Nephron progenitor cell (in vitro differentiated cells): Measurements from ENCODE around the gene C2CD4C.
"Not testable (repeated sequence)": the region's sequence is repeated elsewhere in the genome, so short reads cannot be mapped to it uniquely, and the experiment has no call there.

Experiments
- DNase-seq: peaks from one replicate; pipeline ENCODE4 v3.0.0; 2021
- H3K27ac Mint-ChIP-seq: 2 replicates; pipeline ENCODE4 v1.8.0; 2021; ENCODE audit warnings: mild to moderate bottlenecking, moderate library complexity, mixed read lengths
- H3K27me3 Mint-ChIP-seq: 2 replicates; pipeline ENCODE4 v1.8.0; 2021; ENCODE audit warnings: mild to moderate bottlenecking, low read depth, mixed read lengths; ENCODE audit not compliant: poor library complexity
- H3K36me3 Mint-ChIP-seq: 2 replicates; pipeline ENCODE4 v1.8.0; 2021; ENCODE audit warnings: low read depth, mixed read lengths
- H3K4me1 Mint-ChIP-seq: 2 replicates; pipeline ENCODE4 v1.8.0; 2021; ENCODE audit warnings: mixed read lengths
- H3K4me3 Mint-ChIP-seq: 2 replicates; pipeline ENCODE4 v1.8.0; 2021; ENCODE audit warnings: mild to moderate bottlenecking, moderate library complexity, mixed read lengths
- H3K9me3 Mint-ChIP-seq: 2 replicates; pipeline ENCODE4 v1.8.0; 2021; ENCODE audit warnings: mild to moderate bottlenecking, moderate library complexity, mixed read lengths
- CTCF ChIP-seq: fragments of 200-600 bp; sonication (generic); IDR thresholded peaks from 2 replicates; pipeline ENCODE4 v1.5.0; 2021; ENCODE audit warnings: antibody characterized with exemption

C2CD4C gene

GRCh38 chr19:383040-383439, 25.9 kb downstream of the C2CD4C start:
- Mint-ChIP-seq H3K4me1 (peaks cover 47% of the 10 kb centered on the region), H3K36me3 (no peaks in the 10 kb centered on the region), H3K4me3 (no peak overlapping the region), H3K9me3 (peaks cover 48% of the 10 kb centered on the region), H3K27me3 (peaks cover 37% of the 10 kb centered on the region), H3K27ac (no peak overlapping the region)
- no peak for DNase-seq
- no peak for TF ChIP-seq CTCF

- peaks cover 50% of the 10 kb centered on the region for H3K9me3 Mint-ChIP-seq
- not testable (repeated sequence) for DNase-seq, H3K27ac Mint-ChIP-seq, H3K36me3 Mint-ChIP-seq
- H3K27me3 Mint-ChIP-seq: peaks cover 41% of the 10 kb centered on the region
- H3K4me3 Mint-ChIP-seq: peak overlapping the region; percentile 38
- peaks cover 51% of the 10 kb centered on the region for H3K4me1 Mint-ChIP-seq
These were observed 26.4 kb downstream of the C2CD4C start for GRCh38 chr19:382578-382977.

- not testable (repeated sequence) for H3K4me3 Mint-ChIP-seq, DNase-seq, H3K36me3 Mint-ChIP-seq, H3K27ac Mint-ChIP-seq
- H3K27me3 Mint-ChIP-seq: peaks cover 42% of the 10 kb centered on the region
- H3K9me3 Mint-ChIP-seq: peaks cover 50% of the 10 kb centered on the region
- H3K4me1 Mint-ChIP-seq: peaks cover 51% of the 10 kb centered on the region
These were observed 27.0 kb downstream of the C2CD4C start for GRCh38 chr19:381901-382300.

GRCh38 chr19:380618-381219, 28.2 kb downstream of the C2CD4C start:
- Mint-ChIP-seq H3K9me3 (peaks cover 50% of the 10 kb centered on the region), H3K27me3 (peaks cover 37% of the 10 kb centered on the region), H3K4me1 (peaks cover 44% of the 10 kb centered on the region)
- H3K36me3 Mint-ChIP-seq, H3K27ac Mint-ChIP-seq, DNase-seq, H3K4me3 Mint-ChIP-seq: not testable (repeated sequence)

- Mint-ChIP-seq H3K27ac (no peak overlapping the region), H3K9me3 (peaks cover 50% of the 10 kb centered on the region), H3K27me3 (peaks cover 37% of the 10 kb centered on the region), H3K4me1 (peaks cover 37% of the 10 kb centered on the region), H3K4me3 (no peak overlapping the region), H3K36me3 (no peaks in the 10 kb centered on the region)
- no peak for DNase-seq
- TF ChIP-seq CTCF: no peak
These were observed 29.2 kb downstream of the C2CD4C start for GRCh38 chr19:379796-380195.

GRCh38 chr19:378706-379105, 30.2 kb downstream of the C2CD4C start:
- Mint-ChIP-seq H3K27ac (no peak overlapping the region), H3K9me3 (peaks cover 45% of the 10 kb centered on the region)

GRCh38 chr19:377801-378581, 31.0 kb downstream of the C2CD4C start:
- H3K27me3 Mint-ChIP-seq: peaks cover 36% of the 10 kb centered on the region
- peaks cover 24% of the 10 kb centered on the region for H3K4me1 Mint-ChIP-seq
- H3K4me3 Mint-ChIP-seq: no peak overlapping the region
- H3K27ac Mint-ChIP-seq: peak overlapping the region; percentile 25
- H3K36me3 Mint-ChIP-seq: no peaks in the 10 kb centered on the region
- DNase-seq: no peak
- peaks cover 38% of the 10 kb centered on the region for H3K9me3 Mint-ChIP-seq
- no peak for TF ChIP-seq CTCF

More at GRCh38 chr19:378706-379105, 30.2 kb downstream of the C2CD4C start:
- Mint-ChIP-seq H3K4me3 (no peak overlapping the region), H3K4me1 (peaks cover 30% of the 10 kb centered on the region), H3K36me3 (no peaks in the 10 kb centered on the region), H3K27me3 (peaks cover 40% of the 10 kb centered on the region)
- TF ChIP-seq CTCF: no peak
- no peak for DNase-seq
